Retinal pigment epithelial cell (primary cell): Measurements from ENCODE around the gene ZNF654.

Experiments
- DNase-seq: peaks from one replicate; pipeline ENCODE4 v3.0.0-alpha.2; 2010; ENCODE audit warnings: low read depth
- H3K4me3 ChIP-seq: 2 replicates; pipeline ENCODE4 v1.5.1; 2011; ENCODE audit warnings: mild to moderate bottlenecking, low read length, control low read depth, moderate library complexity
- CTCF ChIP-seq: conservative IDR thresholded peaks from 2 replicates; pipeline ENCODE4 v1.5.1; 2011; ENCODE audit warnings: low read depth, low read length, control low read depth, inconsistent platforms

The ZNF654 gene

GRCh38 chr3:88192631-88193030 lies 133.6 kb downstream of the ZNF654 start:
- DNase-seq: no peak
- no peak overlapping the region for H3K4me3 ChIP-seq
- TF ChIP-seq CTCF: no peak
